ENCODE data around the gene CACNB2. TPM values are rescaled to one million over a fixed set of nuclear protein-coding genes. Genes with fewer than 3 reads are reported as not detected.
A peak's percentile ranks its signal among the peaks of the same experiment; 100 is the strongest.

Gene CACNB2
- total RNA-seq, 1 donor from 2014 or later, result 7.6 TPM

GRCh38 chr10:18209241-18209640 is 69.0 kb downstream of the CACNB2 start:
- TF ChIP-seq CTCF (conservative IDR thresholded peaks at IDR 0.05), result no peak
- H3K27ac Mint-ChIP-seq, result no peak overlapping the region
- H3K4me3 Mint-ChIP-seq, result no peak overlapping the region
- H3K4me1 Mint-ChIP-seq (ENCODE audit: unreplicated experiment), result peaks cover 16% of the 10 kb centered on the region
- H3K27me3 Mint-ChIP-seq, result peaks cover under 1% of the 10 kb centered on the region
- no peaks in the 10 kb centered on the region for H3K36me3 Mint-ChIP-seq
- H3K9me3 Mint-ChIP-seq, result no peaks in the 10 kb centered on the region
- DNase-seq (ENCODE audit: extremely low spot score, unreplicated experiment), result no peak

GRCh38 chr10:18210711-18211110 is 70.5 kb downstream of the CACNB2 start:
- H3K9me3 Mint-ChIP-seq, result no peaks in the 10 kb centered on the region
- DNase-seq (ENCODE audit: extremely low spot score, unreplicated experiment), result no peak
- H3K27ac Mint-ChIP-seq, result no peak overlapping the region
- peaks cover 17% of the 10 kb centered on the region for H3K4me1 Mint-ChIP-seq (ENCODE audit: unreplicated experiment)
- TF ChIP-seq CTCF (conservative IDR thresholded peaks at IDR 0.05), result no peak
- H3K4me3 Mint-ChIP-seq, result no peak overlapping the region
- H3K27me3 Mint-ChIP-seq, result peaks cover 4% of the 10 kb centered on the region
- no peaks in the 10 kb centered on the region for H3K36me3 Mint-ChIP-seq

- no peak for TF ChIP-seq CTCF (conservative IDR thresholded peaks at IDR 0.05)
- Mint-ChIP-seq H3K27ac (no peak overlapping the region), H3K36me3 (no peaks in the 10 kb centered on the region), H3K9me3 (no peaks in the 10 kb centered on the region), H3K4me3 (no peak overlapping the region), H3K4me1 (ENCODE audit: unreplicated experiment) (peaks cover 17% of the 10 kb centered on the region), H3K27me3 (peaks cover 4% of the 10 kb centered on the region)
- no peak for DNase-seq (ENCODE audit: extremely low spot score, unreplicated experiment)
These were observed 71.6 kb downstream of the CACNB2 start for GRCh38 chr10:18211862-18212261.

- TF ChIP-seq CTCF (conservative IDR thresholded peaks at IDR 0.05), result no peak
- Mint-ChIP-seq H3K9me3 (no peaks in the 10 kb centered on the region), H3K27ac (no peak overlapping the region), H3K36me3 (no peaks in the 10 kb centered on the region), H3K4me3 (no peak overlapping the region), H3K4me1 (ENCODE audit: unreplicated experiment) (peaks cover 17% of the 10 kb centered on the region), H3K27me3 (peaks cover 4% of the 10 kb centered on the region)
- no peak for DNase-seq (ENCODE audit: extremely low spot score, unreplicated experiment)
These were observed 73.0 kb downstream of the CACNB2 start for GRCh38 chr10:18213271-18213670.

- H3K4me3 Mint-ChIP-seq, result no peak overlapping the region
- peak; percentile 93 for TF ChIP-seq CTCF (conservative IDR thresholded peaks at IDR 0.05)
- H3K9me3 Mint-ChIP-seq, result no peaks in the 10 kb centered on the region
- DNase-seq (ENCODE audit: extremely low spot score, unreplicated experiment), result no peak
- peak overlapping the region; percentile 48 for H3K27ac Mint-ChIP-seq
- no peaks in the 10 kb centered on the region for H3K36me3 Mint-ChIP-seq
- H3K4me1 Mint-ChIP-seq (ENCODE audit: unreplicated experiment), result peaks cover 17% of the 10 kb centered on the region
- H3K27me3 Mint-ChIP-seq, result peaks cover 4% of the 10 kb centered on the region
These were observed 74.7 kb downstream of the CACNB2 start for GRCh38 chr10:18214691-18215563.
